Thoracic aorta (tissue), 2 donors: ENCODE measurements around the gene SIRT4. TPM values are rescaled to one million over a fixed set of nuclear protein-coding genes. Genes with fewer than 3 reads are reported as not detected.

ENCODE experiments used
- ATAC-seq: fragments of 150-250 bp; one replicate; pipeline ENCODE4 v1.8.0; 2017; ENCODE audit warnings: low read depth; ENCODE audit not compliant: insufficient number of reproducible peaks, low FRiP score
- DNase-seq: peaks from one replicate; pipeline ENCODE4 v3.0.0-alpha.2; 2020; ENCODE audit warnings: low spot score
- H3K27ac ChIP-seq, 2 donors: fragments of 200-600 bp; sonication (generic); 1 replicate in 1 of 2; 2 replicates in 1 of 2; pipeline ENCODE4 v1.5.1; 2016; ENCODE audit warnings: mild to moderate bottlenecking in 2 of 2, moderate library complexity in 2 of 2
- H3K27me3 ChIP-seq: fragments of 200-600 bp; sonication (generic); replicated peaks from 2 replicates; pipeline ENCODE4 v1.6.0; 2016; ENCODE audit warnings: mild to moderate bottlenecking; ENCODE audit not compliant: insufficient read depth
- H3K36me3 ChIP-seq: fragments of 200-600 bp; sonication (generic); one replicate; pipeline ENCODE4 v1.5.1; 2016
- H3K4me1 ChIP-seq, 2 donors: fragments of 200-600 bp; sonication (generic); 1 replicate in 1 of 2; 2 replicates in 1 of 2; pipeline versions ENCODE4 v1.5.1 to v1.6.0; 2016; ENCODE audit warnings: low read depth in 2 of 2, mild to moderate bottlenecking in 1 of 2; ENCODE audit not compliant: control insufficient read depth in 1 of 2
- H3K4me3 ChIP-seq: fragments of 200-600 bp; sonication (generic); 2 replicates; pipeline ENCODE4 v1.5.1; 2016; ENCODE audit warnings: mild to moderate bottlenecking
- H3K9me3 ChIP-seq: fragments of 200-600 bp; sonication (generic); 2 replicates; pipeline ENCODE4 v1.5.1; 2016
- CTCF ChIP-seq: fragments of 200-600 bp; sonication (generic); IDR thresholded peaks from one replicate; pipeline ENCODE4 v1.5.1; 2019; ENCODE audit warnings: antibody characterized with exemption
- total RNA-seq, 2 donors: library from RNA; depleted of rRNA; stranded (reverse); fragments of >200 nt; gene quantifications; one replicate each; pipeline versions ENCODE4 v1.1.0 to v1.2.3, GENCODE V29; 2016

Gene SIRT4
- total RNA-seq, 2 donors from 2014 or later: 0.56 to 8.8 TPM

DNA sequence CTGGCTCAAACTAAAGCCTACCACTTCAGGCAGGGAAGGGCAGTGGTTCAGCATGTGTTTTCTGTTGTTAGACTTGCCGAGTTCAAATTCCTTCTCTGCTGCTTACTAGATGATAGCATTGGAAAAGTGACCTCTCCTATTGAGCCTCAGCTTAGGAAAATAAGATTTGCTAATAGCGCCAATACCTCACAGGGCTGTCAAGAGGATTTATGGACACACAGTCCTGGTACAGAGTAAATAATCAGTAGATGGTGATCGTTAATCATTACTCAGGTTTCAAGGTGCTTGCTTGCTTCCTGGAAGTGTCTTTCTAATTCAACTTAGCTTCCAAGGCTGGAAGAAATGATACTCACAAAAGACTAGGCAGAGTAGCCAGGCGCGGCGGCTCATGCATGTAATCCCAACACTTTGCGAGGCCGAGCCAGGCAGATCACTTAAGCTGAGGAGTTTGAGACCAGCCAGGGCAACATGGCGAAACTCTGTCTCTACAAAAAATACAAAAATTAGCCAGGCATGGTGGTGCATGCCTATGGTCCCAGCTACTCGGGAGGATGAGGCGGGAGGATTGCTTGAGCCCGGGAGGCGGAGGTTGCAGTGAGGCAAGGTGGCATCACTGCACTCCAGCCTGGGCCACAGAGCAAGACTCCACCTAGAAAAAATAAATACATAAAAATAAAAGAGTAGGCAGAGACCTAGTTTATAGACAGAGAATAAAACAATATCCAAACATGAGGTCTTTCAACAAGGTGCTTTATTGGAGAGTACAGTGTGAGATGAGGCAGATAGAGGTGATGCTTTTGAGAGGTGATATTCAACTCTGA lies 19.5 kb downstream of the SIRT4 start:
- H3K9me3 ChIP-seq: no peaks in the 10 kb centered on the region
- ATAC-seq (no peak), DNase-seq (no peak)
- no peaks in the 10 kb centered on the region for H3K27me3 ChIP-seq
- H3K27ac ChIP-seq: no peak overlapping the region
- no peaks in the 10 kb centered on the region for H3K36me3 ChIP-seq
- TF ChIP-seq CTCF: no peak
- H3K4me3 ChIP-seq: no peak overlapping the region
- H3K4me1 ChIP-seq: peaks cover 3 to 5% of the 10 kb centered on the region in 2 donors

GRCh38 chr12:120323772-120324171 lies 21.7 kb downstream of the SIRT4 start:
- Histone ChIP-seq H3K4me3 (no peak overlapping the region), H3K9me3 (no peaks in the 10 kb centered on the region), H3K27ac (no peak overlapping the region), H3K4me1 (no peaks in the 10 kb centered on the region), H3K36me3 (no peaks in the 10 kb centered on the region), H3K27me3 (no peaks in the 10 kb centered on the region)
- DNase-seq (no peak), ATAC-seq (no peak)
- no peak for TF ChIP-seq CTCF

GRCh38 chr12:120324841-120325417 lies 22.8 kb downstream of the SIRT4 start:
- H3K36me3 ChIP-seq: no peaks in the 10 kb centered on the region
- H3K27ac ChIP-seq: no peak overlapping the region
- H3K4me3 ChIP-seq: no peak overlapping the region
- H3K27me3 ChIP-seq: no peaks in the 10 kb centered on the region
- ATAC-seq (no peak), DNase-seq (no peak)
- no peak for TF ChIP-seq CTCF
- H3K9me3 ChIP-seq: no peaks in the 10 kb centered on the region
- no peaks in the 10 kb centered on the region for H3K4me1 ChIP-seq

DNA sequence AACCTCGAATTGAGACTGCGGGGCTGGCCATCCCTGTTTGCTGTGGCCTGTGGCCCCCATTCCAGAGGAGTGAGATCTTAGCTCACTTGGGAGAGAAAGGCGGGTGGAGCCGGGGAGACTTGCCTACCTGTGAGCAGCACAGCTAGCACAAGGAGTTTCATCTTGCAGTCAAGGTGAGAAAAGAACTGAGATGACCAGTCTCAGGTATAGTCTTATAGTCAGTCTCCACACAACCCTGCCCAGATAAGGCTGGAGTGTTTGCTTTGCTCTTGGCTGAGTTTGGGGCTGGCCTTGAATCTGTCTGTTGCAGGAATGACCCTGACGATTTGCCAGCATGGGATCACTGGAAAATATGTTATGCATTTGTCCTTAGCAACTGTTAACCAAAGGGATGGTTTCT lies 25.5 kb downstream of the SIRT4 start, which contains the start of gene PLA2G1B:
TSS of gene PLA2G1B (minus strand) at position 187 of the 400 bp plus-strand sequence. CDS start at position 161, 26 bp downstream.
- Histone ChIP-seq H3K27me3 (no peaks in the 10 kb centered on the region), H3K9me3 (no peaks in the 10 kb centered on the region), H3K4me3 (no peak within 1 kb of the TSS), H3K36me3 (no peaks in the 10 kb centered on the region), H3K4me1 (no peaks in the 10 kb centered on the region), H3K27ac (no peak within 1 kb of the TSS)
- DNase-seq: no peak
- no peak for ATAC-seq
- TF ChIP-seq CTCF: no peak

DNA sequence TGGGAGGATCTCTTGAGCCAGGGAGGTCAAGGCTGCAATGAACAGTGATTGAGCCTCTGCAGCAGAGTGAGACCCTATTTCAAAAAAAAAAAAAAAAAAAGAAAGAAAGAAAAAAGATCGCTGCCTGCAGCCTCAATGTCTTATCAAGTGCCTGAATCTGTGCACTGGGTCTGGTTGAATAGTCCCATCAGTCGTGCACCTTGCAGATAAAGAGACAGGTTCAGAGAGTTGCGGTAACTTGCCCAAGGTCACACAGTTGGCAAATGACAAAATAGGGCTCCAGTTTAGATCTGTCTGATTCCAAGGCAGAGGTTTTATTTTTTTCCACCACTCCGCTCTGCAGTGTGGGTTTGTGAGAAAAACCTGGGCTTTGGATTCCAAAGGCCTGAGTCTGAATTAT lies 26.1 kb downstream of the SIRT4 start:
- DNase-seq: no peak
- ATAC-seq: no peak
- Histone ChIP-seq H3K4me1 (no peaks in the 10 kb centered on the region), H3K4me3 (no peak overlapping the region), H3K27me3 (no peaks in the 10 kb centered on the region), H3K27ac (no peak overlapping the region), H3K36me3 (no peaks in the 10 kb centered on the region), H3K9me3 (no peaks in the 10 kb centered on the region)
- TF ChIP-seq CTCF: no peak
